Measurements from ENCODE around the gene DTL. TPM values are rescaled to one million over a fixed set of nuclear protein-coding genes. Genes with fewer than 3 reads are reported as not detected.

DTL gene
- total RNA-seq, 3 donors from 2014 or later, result 1.4 to 12.0 (median 3.2) TPM

DNA sequence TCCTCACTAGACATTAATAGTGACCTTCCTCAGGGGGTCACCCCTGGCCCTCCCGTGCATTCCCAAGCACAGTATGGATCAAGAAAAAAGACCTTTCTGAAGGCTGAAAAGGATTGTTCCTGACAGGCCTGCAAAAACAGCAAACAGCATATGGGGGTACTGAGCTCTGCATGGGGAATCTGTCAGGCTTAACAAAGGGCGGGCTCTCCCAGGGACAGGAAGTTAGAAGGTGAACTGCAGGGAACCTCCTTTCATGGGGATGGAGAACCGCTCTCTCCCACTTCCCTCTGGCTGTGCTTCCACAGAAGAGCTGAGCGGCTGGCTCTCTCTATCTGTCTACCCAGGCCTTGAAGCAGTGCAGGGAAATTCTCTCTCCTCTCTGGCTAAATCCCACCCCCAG lies 91.7 kb downstream of the DTL start:
- ATAC-seq (no peak), DNase-seq (no peak)
- intact Hi-C loops (cut with DNase I, micrococcal nuclease), result no loop called here
- H3K4me3 ChIP-seq, result no peak overlapping the region
- peaks cover 12% of the 10 kb centered on the region for H3K4me1 ChIP-seq (ENCODE audit: low read depth)
- TF ChIP-seq, protein P1, sequence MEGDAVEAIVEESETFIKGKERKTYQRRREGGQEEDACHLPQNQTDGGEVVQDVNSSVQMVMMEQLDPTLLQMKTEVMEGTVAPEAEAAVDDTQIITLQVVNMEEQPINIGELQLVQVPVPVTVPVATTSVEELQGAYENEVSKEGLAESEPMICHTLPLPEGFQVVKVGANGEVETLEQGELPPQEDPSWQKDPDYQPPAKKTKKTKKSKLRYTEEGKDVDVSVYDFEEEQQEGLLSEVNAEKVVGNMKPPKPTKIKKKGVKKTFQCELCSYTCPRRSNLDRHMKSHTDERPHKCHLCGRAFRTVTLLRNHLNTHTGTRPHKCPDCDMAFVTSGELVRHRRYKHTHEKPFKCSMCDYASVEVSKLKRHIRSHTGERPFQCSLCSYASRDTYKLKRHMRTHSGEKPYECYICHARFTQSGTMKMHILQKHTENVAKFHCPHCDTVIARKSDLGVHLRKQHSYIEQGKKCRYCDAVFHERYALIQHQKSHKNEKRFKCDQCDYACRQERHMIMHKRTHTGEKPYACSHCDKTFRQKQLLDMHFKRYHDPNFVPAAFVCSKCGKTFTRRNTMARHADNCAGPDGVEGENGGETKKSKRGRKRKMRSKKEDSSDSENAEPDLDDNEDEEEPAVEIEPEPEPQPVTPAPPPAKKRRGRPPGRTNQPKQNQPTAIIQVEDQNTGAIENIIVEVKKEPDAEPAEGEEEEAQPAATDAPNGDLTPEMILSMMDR (IDR thresholded peaks at IDR 0.05), result no peak
- no peaks in the 10 kb centered on the region for H3K36me3 ChIP-seq (ENCODE audit: low read depth)
- H3K9me3 ChIP-seq, result no peaks in the 10 kb centered on the region

DNA sequence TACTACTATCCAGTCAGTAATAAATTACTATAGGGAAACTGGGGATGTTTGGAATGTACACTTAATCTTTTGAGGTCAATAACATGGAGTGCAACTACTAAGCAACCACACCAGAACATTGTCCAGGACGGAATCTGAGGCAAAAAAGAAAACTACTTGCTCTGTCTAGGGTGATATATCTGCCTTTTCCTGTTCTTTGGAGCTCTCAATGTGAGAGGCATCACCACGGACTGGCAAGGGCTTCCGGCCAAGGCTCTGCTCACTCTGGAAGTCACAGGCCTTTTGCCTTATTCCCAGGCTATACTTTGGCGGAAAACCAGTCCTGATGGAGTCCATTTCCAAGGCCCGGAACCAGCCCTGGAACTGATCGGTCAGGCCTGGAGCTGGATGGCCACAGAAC lies 94.2 kb downstream of the DTL start:
- intact Hi-C loops (cut with DNase I, micrococcal nuclease), result no loop called here
- no peaks in the 10 kb centered on the region for H3K36me3 ChIP-seq (ENCODE audit: low read depth)

DNA sequence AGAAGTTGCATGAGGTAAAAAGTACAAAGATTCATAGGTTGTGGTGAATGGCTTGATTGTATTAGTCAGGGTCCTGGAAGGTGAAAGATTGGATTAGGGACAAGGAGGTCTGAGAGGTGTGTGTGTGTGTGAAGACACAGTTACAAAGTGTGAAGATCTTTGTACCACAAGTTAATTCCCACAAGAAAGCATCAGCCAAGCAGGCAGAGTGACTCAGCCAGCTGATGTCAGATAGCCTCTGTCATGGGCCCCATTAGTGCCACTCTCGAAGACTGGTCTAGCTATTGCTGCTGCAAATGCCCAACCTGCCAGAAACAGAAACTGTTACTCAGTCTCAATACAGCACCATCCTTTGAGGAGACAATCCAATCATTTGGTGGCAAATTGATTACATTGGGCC lies 96.5 kb downstream of the DTL start:
- intact Hi-C loops (cut with DNase I, micrococcal nuclease), result no loop called here
- no peak overlapping the region for H3K4me3 ChIP-seq
- no peak for DNase-seq
- ATAC-seq, result no peak
- no peaks in the 10 kb centered on the region for H3K9me3 ChIP-seq
- no peaks in the 10 kb centered on the region for H3K4me1 ChIP-seq (ENCODE audit: low read depth)
- no peaks in the 10 kb centered on the region for H3K36me3 ChIP-seq (ENCODE audit: low read depth)
- TF ChIP-seq, protein P1 (IDR thresholded peaks at IDR 0.05), result no peak

More for the DNA sequence above, 94.2 kb downstream of the DTL start:
- ATAC-seq (no peak), DNase-seq (no peak)
- Histone ChIP-seq H3K4me1 (ENCODE audit: low read depth) (peaks cover 10% of the 10 kb centered on the region), H3K9me3 (no peaks in the 10 kb centered on the region), H3K4me3 (no peak overlapping the region)
- TF ChIP-seq, protein P1 (IDR thresholded peaks at IDR 0.05), result no peak

DNA sequence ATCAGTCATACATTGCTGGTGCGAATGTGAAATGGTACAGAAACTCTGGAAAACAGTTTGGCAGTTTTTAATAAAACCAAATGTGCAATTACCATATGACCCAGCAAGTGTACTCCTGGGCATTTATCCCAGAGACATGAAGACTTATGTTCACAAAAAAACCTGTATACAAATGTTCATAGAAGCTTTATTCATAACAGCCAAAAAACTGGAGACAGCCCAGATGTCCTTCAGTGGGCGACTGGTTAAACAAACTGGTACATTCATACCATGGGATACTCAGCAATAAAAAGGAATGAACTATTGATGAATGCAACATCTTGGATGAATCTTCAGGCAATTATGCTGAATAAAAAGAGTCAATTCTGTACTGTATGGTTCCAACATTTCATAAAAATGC lies 97.8 kb downstream of the DTL start:
- H3K4me1 ChIP-seq (ENCODE audit: low read depth), result no peaks in the 10 kb centered on the region
- intact Hi-C loops (cut with DNase I, micrococcal nuclease), result no loop called here
- no peaks in the 10 kb centered on the region for H3K9me3 ChIP-seq
- TF ChIP-seq, protein P1 (IDR thresholded peaks at IDR 0.05), result no peak
- ATAC-seq, result no peak
- no peak overlapping the region for H3K4me3 ChIP-seq
- H3K36me3 ChIP-seq (ENCODE audit: low read depth), result no peaks in the 10 kb centered on the region
- DNase-seq, result no peak

DNA sequence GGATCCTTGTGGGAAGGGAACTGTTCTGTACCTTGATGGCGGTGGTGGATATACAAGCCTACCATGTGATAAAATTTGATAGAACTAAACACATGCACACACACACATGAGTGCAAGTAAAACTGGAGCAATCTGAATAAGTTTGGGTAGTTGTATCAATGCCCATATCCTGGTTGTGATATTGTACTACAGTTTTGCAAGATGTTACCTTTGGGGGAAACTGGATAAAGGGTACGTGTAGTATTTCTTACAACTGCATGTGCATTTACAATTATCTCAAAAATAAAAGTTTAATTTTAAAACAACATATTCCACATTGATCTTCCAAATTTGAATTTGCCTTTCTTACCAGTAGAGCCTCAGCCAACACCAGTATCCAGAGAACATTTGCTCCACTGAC lies 99.6 kb downstream of the DTL start:
- no peaks in the 10 kb centered on the region for H3K9me3 ChIP-seq
- no peak overlapping the region for H3K4me3 ChIP-seq
- no peak for ATAC-seq
- intact Hi-C loops (cut with DNase I, micrococcal nuclease), result no loop called here
- TF ChIP-seq, protein P1 (IDR thresholded peaks at IDR 0.05), result no peak
- H3K36me3 ChIP-seq (ENCODE audit: low read depth), result no peaks in the 10 kb centered on the region
- no peak for DNase-seq
- no peaks in the 10 kb centered on the region for H3K4me1 ChIP-seq (ENCODE audit: low read depth)

DNA sequence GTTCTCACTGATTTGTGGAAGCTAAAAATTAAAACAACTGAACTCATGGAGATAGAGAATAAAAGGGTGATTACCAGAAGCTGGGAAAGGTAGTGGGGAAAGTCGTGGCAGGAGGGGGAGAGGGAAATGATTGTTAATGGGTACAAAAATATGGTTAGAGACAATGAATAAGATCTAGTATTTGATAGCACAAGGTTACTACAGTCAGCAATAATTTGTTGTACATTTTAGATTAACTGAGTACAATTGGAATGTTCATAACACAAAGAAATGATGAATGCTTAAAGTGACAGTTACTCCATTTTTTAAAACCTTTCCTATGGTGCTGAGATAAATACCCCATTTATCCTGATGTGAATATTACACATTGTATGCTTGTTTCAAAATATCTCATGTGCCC lies 102.3 kb downstream of the DTL start:
- DNase-seq (no peak), ATAC-seq (no peak)
- Histone ChIP-seq H3K4me3 (no peak overlapping the region), H3K36me3 (ENCODE audit: low read depth) (no peaks in the 10 kb centered on the region), H3K4me1 (ENCODE audit: low read depth) (no peaks in the 10 kb centered on the region), H3K9me3 (no peaks in the 10 kb centered on the region)
- TF ChIP-seq, protein P1 (IDR thresholded peaks at IDR 0.05), result no peak
- intact Hi-C loops (cut with DNase I, micrococcal nuclease), result no loop called here

Measured in mucosa of descending colon (tissue), 3 donors.